ENCODE measurements around the gene TTC33. TPM values are rescaled to one million over a fixed set of nuclear protein-coding genes. Genes with fewer than 3 reads are reported as not detected.
"Not testable (repeated sequence)": the region's sequence is repeated elsewhere in the genome, so short reads cannot be mapped to it uniquely, and the experiment has no call there.

The TTC33 gene
- total RNA-seq, 1 experiment from 2014 or later = 16.7 TPM

DNA sequence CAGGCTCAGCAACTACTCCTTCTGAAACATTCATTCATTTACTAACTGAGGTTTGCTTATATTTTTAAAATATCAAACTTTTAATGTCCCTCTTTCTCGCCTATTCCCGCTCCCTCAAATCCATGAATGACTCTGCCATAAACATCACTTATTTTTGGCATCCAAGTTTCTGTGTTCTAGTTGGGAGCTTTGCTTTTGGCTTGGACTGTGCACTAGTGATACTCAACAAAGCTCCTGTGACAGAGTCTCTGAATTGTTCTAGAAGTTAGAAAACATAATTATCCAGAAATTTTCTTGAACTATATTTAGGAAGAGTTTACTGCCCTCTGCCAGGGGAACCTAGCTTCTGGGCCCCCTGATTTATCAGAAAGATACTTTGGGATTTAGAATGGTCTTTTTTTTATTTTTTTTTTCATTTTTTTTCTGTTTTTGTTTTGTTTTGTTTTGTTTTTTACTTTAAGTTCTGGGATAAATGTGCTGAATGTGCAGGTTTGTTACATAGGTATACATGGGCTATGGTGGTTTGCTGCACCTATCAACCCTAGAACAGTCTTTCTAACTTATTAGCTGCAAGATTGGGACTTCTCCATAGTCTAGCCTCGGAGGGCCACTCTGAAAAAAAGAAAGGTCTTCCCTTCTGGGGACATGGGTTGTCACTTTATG, 140.7 kb downstream of the TTC33 start:
- DNase-seq (ENCODE audit: low read depth) = no peak

DNA sequence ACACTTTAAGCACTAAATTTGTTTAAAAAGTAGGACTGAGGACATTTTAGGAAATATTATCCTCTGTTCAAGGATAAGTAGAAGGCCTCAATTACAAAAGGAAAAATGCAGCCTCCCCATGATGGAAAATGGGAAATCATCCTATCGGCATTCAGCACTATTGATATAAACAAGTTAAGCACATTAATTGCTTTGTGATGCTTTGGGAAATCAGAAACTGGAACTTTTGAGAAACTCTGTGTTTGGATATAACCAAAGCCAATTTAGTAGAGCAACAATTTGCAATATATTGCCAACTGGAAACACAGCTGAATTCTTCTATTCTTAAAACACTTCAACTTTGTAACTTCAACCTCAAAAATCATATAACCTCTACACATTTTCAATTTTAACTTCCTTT, 141.3 kb downstream of the TTC33 start:
- no peak for DNase-seq (ENCODE audit: low read depth)

DNA sequence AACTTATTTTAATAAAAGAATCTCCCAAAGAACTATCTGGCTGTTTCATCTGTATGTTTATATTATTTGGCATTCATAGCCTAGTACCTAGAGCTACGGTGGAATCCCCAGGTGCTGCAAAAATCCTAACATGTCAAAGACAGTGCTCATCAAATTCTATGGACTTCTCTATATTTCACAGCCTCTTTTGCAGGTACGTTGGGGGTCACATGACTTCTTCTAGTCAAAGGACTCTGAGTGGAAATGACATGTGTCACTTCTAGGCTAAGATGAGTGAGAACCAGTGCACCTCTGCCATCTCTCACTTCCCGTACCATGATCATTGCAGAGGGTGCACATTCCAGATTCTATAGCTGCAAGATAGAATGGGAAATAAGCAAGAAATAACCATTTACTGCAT, 148.6 kb downstream of the TTC33 start:
- no peak for DNase-seq (ENCODE audit: low read depth)

DNA sequence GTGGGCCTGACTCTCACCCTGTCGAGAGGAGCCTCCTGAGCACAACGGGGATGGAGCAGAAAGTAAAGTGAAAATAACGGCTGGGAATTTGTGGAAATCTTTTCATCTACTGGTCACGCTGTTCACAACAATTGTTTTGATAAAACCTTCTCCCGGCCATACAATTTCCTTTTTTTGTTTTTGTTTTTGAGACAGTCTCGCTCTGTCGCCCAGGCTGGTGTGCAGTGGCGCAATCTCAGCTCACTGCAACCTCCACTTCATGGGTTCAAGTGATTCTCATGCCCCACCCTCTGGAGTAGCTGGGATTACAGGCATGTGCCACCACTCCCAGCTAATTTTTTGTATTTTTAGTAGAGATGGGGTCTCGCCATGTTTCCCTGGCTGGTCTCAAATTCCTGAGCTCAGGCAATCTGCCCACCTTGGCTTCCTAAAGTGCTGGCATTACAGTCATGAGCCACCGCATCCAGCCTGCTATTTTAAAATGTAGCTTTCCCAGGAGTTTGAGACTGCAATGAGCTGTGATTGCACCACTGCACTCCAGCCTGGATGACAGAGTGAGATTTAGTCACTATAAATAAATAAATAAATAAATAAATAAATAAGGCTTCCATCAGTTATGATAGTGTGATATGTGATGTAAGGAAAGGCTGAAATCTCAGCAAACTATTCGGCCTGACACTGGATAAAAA, 149.5 kb downstream of the TTC33 start:
- DNase-seq (ENCODE audit: low read depth) = no peak

DNA sequence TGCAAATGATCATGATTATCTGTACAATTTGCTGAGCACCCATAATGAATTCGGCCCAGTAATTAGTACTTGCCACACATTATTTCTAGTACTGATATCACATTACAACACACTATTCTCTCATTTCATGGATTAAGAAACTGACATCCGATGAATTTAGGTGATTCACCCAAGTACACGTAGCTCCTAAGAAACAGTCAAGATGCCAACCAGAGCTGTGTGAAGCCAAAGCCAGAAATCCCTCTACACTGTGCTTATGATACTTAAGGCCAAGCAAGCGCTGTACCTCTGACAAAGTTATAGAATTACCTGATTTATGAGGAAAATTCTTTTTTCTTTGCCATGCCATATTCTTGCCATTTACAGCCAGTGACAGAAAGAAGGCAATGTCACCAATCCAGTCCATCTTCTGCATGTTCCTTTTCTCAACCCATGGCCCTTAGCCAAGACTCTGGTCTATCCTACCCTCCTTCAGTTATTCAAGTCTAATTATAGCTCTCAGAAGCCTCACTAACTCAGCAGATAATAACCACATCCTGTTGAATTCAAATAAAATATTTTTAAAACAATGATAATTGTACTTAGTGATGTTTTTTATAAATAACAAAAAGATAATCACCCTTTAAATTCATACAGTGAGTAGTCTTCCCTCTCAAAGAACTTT, 150.3 kb downstream of the TTC33 start:
- peak; percentile 72 for DNase-seq (ENCODE audit: low read depth)

DNA sequence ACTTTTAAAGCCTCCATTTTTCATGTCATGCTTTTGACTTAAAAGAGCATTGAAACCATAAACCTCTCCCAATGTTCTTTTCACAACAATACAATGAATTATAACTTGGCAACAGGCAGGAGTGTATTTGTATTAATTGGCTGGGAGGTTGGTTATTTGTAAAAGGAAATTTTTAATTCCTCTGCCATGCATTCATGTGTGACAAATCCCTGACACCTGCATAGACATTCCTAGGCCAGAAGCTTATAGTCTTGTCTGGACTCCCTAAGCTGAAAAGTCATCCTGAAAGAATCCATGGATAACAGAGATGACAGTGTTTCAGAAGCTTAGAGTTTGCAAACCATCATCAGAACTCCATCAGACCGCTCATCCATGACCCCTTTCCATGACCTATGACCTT, 152.4 kb downstream of the TTC33 start:
- peak; percentile 55 for DNase-seq (ENCODE audit: low read depth)

DNA sequence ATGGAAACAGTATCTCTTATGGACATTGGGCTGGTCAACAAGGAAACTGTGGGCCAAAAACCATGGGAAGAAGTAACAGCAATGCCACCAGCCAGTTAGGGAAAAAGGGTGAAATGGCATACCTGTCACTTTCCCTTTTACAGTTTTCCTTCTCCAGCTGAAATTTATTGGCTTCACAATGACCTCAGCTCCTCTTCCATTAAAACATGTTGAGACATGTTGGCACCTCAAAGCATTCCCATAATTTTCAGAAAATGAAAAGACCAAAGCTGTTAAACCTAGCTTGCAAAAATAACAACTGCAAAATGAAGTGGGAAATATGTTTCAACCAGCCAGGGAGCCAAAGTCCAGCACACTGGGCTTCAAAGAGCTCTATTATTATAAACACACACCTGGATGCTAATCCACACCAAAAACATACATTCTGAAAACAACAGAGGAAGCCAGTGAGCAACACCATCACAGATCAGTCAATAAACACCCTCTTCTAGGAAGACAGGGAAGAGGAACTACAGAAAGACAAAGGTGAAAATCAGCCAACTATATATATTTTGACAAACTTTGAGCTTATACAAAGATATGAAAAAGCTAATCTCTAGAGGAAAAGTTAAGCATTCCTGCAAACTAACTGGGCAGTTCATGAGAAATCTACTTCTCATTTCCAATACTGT, 154.4 kb downstream of the TTC33 start:
- DNase-seq (ENCODE audit: low read depth) = no peak

DNA sequence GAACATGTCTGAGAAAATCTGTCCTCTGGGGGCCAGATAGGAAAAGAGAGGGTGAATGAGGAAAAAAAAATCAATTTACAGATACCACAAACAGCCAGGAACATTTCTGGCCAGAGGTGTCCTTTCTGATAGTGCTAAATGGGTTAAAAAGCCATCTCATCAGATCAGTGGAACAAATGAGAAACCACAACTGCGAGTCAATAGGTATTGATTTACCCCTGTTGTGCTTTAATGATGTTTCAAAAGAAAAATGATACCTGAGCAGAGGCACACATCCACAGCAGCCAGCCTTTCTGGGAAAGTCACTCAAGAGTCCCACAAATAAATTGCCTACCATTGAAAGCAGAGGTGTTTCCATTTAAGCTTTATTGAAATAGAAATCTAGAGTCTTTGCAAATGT, 155.4 kb downstream of the TTC33 start:
- DNase-seq (ENCODE audit: low read depth) = no peak

DNA sequence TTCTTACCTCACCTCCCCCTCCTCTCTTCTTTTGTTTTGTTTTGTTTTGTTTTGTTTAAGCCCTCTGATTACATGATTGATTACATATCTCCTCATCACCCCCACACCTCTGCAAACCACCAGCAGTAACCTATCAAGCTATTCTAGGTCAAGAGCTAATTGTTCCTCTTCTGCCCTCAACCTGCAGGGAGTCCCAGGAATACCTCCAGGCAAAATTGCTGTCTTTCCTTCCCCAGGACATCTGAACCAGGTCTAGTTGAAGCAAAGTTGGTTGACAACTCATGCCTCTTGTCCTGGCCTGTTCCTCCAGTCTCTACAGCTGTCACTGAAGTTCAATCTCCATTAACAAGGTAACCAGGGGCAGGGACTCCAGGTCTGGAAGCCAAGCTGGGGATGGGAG, 156.1 kb downstream of the TTC33 start:
- no peak for DNase-seq (ENCODE audit: low read depth)

DNA sequence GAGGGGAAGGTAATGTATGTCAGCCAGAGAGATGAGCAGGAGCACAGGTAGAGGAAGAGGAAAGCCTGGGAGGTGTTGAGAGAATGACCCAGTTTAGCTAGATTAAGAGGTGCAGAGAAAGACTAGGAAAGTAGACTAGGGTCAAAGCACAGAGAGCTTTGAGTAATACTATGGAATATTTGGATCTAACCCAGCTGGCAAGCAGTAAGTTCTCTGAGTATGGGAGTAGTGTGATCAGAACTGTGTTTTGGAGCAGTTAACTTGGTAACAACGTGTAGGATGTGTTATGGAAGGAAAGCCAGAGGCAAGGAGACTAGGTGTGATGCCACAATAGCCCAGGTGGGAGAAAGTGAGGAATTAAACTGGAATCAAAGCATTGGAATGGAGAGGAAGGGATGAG, 160.9 kb downstream of the TTC33 start:
- peak; percentile 47 for DNase-seq (ENCODE audit: low read depth)

DNA sequence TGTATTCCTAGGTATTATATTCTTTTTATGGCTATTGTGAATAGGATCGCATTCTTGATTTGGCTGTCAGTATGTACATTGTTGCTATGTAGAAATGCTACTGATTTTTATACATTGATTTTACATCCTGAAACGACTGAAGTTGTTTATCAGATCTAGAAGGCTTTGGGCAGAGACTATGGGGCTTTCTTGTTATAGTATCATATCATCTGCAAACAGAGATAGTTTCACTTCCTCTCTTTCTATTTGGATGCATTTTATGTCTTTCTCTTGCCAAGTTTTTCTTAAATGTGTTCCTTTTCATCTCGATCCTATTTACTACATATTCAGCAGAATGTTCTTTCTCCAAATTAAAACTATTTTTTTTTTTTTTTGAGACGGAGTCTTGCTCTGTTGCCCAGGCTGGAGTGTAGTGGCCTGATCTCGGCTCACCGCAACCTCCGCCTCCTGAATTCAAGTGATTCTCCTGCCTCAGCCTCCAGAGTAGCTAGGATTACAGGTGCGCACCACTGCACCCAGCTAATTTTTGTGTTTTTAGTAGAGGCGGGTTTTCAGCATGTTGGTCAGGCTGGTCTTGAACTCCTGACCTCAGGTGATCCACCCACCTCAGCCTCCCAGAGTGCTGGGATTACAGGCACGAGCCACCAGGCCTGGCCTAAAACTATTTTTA, 163.9 kb downstream of the TTC33 start:
- DNase-seq (ENCODE audit: low read depth) = not testable (repeated sequence)

DNA sequence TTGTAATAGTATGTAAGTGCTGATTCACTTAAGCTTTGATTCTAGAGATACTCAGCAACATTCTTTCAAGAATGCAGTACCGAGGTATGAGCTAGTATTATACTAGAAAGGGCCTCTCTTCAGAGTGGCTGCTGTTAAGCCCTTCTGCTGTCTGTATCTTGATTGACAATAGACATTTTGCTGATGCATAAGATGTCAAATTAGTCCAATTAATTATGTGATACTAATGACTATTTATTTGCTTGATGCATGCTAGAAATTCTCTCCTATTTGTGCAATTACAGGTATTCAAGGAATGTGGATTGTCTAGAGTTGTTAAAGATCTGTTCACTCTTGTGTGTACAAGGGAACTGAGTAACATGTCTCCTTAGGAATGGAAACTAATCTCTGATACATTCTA, 168.4 kb downstream of the TTC33 start:
- DNase-seq (ENCODE audit: low read depth) = no peak

DNA sequence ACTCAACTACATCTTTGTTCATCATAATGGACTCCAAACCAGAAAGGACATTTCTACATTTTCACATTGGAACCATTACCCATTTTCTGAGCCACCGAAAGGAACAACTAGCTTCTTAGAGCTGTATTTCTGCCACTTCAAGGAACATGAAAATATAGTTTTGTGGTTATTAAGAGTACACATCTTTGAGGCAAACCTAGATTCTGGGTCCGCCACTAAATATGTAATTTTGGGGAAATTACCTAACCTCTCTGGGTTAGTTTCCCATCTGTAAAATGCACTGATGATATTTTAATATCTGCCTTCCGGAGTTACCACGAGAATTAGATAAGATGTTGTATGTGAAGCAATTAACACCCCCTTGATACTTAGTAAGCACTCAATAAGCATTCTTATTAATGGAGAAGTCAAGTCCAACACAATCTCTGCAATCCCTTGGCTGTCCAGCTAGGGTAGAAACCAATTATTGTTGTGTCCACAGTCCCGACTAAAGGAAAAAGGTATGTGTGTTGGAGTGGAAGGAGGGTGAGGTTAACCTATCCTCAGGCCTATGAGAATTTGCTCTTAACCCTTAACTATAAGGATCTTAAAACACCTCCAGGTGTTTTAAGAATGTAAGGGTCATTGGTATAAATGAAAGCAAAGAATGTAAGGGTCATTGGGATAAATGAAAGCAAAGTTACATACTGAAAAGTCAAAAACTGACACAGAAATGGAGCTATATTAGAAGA, 170.1 kb downstream of the TTC33 start:
- DNase-seq (ENCODE audit: low read depth) = no peak

DNA sequence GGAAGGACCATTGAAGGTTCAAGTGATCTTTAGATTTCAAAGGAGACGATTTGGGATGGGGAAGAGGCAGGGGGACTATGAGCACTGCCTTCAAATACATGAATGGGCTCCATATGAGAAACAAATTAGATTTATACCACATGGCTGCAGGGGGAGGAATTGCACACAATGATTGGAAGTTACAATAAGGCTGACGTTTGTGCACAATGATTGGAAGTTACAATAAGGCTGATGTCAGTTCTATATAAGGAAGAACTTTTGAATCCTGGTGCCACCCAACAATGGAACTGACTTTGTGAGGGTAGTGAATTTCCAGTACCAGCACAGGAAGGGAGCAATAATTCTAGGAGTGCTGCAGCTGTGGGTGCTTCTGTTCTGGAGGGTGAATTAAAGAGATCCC, 171.7 kb downstream of the TTC33 start:
- no peak for DNase-seq (ENCODE audit: low read depth)

DNA sequence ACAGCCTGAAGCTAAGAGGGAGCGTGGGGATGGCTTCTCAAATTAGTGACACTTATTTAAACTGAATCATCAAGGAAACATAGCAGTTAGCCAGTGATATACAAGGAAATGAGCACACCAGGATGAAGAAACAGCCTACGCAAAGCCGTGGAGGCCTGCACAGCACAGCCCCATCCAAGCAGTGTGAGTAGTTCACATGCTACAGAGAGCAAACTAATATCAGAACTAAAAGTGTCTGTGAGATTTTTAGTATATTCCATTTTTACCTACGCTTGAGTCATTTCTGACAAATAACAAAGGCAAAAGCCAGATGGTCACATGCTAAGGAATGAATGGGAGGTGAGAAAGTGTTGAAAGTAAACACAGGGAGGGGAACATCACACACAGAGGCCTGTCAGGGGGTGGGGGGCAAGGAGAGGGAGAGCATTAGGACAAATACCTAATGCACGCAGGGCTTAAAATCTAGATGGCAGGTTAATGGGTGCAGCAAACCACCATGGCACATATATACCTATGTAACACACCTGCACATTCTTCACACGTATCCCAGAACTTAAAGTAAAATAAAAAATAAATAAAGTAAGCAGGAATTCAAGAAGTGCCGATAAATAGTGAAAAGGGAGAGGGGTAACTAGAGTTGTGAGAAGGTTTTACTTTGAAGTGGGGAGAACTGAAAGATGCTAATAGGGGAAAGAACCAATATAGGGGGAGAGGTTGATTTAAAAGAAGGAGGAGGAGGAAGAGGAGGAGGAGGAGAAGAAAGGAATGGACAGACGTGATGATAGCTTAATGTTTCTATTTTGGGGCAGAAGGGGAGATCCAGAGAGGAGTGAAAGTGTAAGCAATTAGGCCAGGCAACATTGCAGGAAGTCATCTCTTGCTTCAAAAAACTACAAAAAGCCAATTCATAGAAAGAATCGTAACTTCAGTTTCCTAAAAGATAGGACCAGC, 177.0 kb downstream of the TTC33 start:
- DNase-seq (ENCODE audit: low read depth) = no peak

DNA sequence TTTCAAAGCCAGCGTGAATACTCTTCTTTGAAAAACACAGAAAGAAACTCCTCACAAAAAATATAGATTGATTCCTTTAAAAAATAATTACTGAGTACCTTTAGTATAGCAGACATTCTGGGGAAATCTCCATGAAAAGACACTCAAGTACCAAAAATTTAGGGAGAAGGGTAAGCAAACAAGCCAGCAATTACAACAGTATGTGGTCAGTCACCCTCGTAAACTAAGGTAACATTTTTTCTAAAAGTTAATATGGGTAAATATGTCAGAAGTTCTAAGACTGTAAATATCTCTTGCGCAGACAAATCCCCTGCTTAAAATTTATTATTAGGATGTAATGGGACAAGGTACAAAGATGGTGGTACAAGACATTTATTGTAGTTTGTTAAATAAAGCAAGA, 178.0 kb downstream of the TTC33 start:
- DNase-seq (ENCODE audit: low read depth) = no peak

DNA sequence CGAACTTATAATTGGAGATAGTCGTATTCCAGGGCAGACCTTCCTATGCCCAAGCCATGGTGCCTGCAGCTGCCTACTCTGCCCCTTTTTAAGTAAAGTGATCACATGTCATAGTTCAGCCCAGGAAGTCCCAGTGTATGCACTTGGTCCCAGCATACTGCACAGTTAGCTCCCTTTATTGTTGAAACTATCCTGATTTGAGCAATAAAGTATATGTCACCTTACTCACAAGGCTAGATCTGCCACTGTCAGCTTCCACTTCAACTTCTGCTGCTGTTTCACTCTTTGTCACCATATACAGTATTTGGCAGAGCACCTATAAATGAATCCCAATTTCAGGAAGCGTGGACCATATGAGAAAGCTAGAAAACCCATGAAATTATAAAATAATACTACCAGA, 179.8 kb downstream of the TTC33 start:
- no peak for DNase-seq (ENCODE audit: low read depth)

DNA sequence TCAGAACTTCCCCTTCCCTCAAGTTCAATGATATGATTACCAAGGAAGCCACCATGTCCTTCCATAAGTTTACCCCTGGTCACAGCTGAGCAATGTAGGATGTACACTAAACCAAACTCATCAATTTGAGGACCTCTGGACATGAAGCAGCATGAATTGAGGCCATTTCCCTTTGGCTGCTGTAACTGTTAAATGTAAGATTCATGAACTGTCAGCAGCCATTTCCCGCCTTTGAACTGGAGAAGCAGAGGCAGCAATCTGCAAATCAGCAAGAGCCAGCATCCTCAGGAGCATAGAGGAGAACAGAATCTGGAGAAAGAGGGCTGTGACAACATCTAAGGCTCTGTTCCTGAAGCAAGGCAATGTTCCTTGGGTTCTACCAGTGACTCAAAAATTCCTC, 180.3 kb downstream of the TTC33 start:
- no peak for DNase-seq (ENCODE audit: low read depth)

DNA sequence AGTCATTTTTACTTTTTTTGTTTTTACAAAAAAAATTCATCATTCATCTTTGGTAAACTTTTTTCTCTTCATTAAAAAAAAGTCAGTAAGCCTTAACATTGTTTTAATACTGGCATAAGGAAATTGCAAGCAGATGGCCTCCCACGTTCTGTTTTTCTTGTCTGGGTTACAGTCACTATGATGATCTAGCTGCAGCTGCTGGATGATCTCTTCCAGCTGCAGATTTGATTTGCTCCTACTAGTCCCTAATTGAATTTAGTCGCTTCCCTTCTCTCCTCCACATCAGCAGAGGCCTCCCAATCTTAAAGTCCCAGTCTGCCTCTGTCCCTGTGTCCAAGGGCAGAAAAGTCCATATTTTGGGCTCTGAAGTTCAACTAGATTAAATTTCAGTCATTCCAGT, 182.8 kb downstream of the TTC33 start:
- no peak for DNase-seq (ENCODE audit: low read depth)

DNA sequence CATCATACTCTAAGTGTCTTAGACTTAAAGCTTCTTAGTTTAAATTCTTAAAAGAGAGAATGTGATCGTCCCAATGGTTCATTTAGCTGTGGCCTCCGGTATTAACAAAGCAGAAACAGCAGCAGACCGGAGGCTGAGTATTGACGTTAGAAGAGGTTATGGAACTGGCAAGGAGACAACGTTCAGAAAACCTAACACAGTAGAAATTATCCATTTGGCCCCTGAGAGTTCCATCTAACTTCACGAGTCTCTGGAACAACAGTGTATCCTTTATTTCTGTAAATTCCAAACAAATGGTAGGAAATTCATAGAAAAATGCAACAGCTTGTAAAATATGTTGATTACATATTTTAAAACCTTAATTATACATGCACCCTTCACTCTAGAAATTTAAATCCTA, 183.4 kb downstream of the TTC33 start:
- DNase-seq (ENCODE audit: low read depth) = no peak
